HG03432 (cell line): ENCODE data around the gene IRAG1.

Experiments used
- ATAC-seq: cut with Tn5 transposase; IDR thresholded peaks from one replicate; pipeline ENCODE4 v1.9.1; 2021; ENCODE audit warnings: mild to moderate bottlenecking, moderate library complexity; ENCODE audit not compliant: unreplicated experiment

IRAG1 gene

DNA sequence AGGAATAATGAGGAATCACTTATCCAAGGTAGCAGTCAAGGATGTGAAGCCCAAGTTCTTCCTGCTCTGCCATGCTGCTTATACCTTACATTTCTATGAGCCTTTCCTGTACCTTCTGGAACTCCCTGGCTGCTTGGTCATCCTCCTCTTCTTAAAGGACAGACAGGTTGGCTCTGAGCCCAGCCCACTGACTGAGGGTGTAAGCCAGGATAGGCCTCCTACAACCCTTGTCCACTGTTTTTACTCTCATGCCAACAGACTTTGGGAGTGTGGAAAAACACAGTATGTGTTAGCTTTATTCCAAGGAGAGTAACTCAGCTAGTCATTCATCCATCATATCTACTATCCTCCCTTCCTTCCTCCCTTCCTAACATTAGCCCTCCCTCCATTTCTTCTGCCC, 47.5 kb downstream of the IRAG1 start:
- no peak for ATAC-seq

DNA sequence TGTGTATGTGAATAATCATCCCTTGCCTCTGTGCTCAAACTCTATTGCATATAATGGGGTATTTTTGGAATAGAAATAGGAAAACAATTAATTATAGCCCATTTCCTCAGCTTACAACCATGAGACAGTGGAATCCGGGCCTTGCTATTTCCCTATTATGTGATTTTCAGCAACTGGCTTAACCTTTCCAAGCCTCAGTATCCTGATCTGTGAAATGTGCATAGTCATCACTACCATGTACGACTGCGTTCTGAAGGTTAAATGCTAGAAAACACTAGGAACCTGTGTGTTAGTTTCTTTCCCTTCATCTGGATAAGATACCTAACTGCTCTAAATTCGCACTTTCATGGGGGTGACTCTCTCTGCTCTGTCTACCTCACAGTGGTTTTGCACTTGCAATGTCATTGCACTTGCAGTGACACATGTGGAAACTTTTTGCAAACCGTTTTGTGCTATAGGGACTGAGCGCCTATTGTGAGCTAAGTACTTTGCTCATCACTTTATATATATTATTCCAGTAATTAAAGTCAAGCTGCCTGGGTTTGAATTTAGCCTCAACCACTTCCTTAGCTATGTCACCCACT, 48.3 kb downstream of the IRAG1 start:
- ATAC-seq: no peak
